HepG2 (cell line): ENCODE measurements around the gene GRIN3A. TPM values are rescaled to one million over a fixed set of nuclear protein-coding genes. Genes with fewer than 3 reads are reported as not detected.
A peak's percentile ranks its signal among the peaks of the same experiment; 100 is the strongest.

Experiments used
- ATAC-seq: fragments of 200-7000 bp; cut with Tn5 transposase; 3 replicates; pipeline ENCODE4 v1.9.1; 2020; ENCODE audit warnings: mild to moderate bottlenecking, moderate library complexity
- BruUV-seq: library from RNA; stranded (reverse); fragments of 400-500 nt; replicated peaks from 2 replicates; lab custom pipeline; 2021; lab: Mats Ljungman, UMichigan
- CTCF ChIA-PET: fragments of 300-600 bp; formaldehyde crosslinking; extraction: SDS; loops from one replicate; lab custom pipeline; 2021; ENCODE audit warnings: low total read pairs, inconsistent platforms, low intra/inter-chr PET ratio; lab: Yijun Ruan, JAX
- POLR2A ChIA-PET: fragments of 350-600 bp; sonication (Branson Sonifier 250); formaldehyde crosslinking; loops from one replicate; lab custom pipeline; 2020; ENCODE audit warnings: antibody characterized with exemption, inconsistent platforms; lab: Yijun Ruan, JAX
- DNase-seq: peaks from one replicate; pipeline ENCODE4 v3.0.0-alpha.2; 2015; ENCODE audit warnings: low spot score
- FAIRE-seq: peaks from 3 replicates; lab custom pipeline; 2011; peaks lifted over from hg19 to GRCh38; lab: Jason Lieb, UNC
- H2AFZ ChIP-seq: one replicate; pipeline ENCODE4 v1.6.1; 2011; ENCODE audit warnings: low read length, inconsistent platforms
- H3K27ac ChIP-seq: fragments of 300-600 bp; 3 replicates; pipeline ENCODE4 v1.8.0; 2011; ENCODE audit warnings: mixed run types, mild to moderate bottlenecking, mixed read lengths, low read length, inconsistent platforms; ENCODE audit not compliant: insufficient read depth; ENCODE audit errors: extremely low read length
- H3K27me3 ChIP-seq, 2 experiments: fragments of 200-600 bp in 1 of 2; 2 replicates in 1 of 2; 3 replicates in 1 of 2; pipeline versions ENCODE4 v1.6.0 to v1.8.0; 2011; ENCODE audit warnings: low read length in 2 of 2, mild to moderate bottlenecking in 2 of 2, moderate library complexity in 2 of 2, inconsistent platforms in 1 of 2; ENCODE audit not compliant: insufficient read depth in 2 of 2, control insufficient read depth in 1 of 2
- H3K36me3 ChIP-seq, 2 experiments: fragments of 200-600 bp in 1 of 2; replicated peaks in 1 of 2; 2 replicates in 1 of 2; 3 replicates in 1 of 2; pipeline versions ENCODE4 v1.5.1 to v1.8.0; 2011; ENCODE audit warnings: low read length in 2 of 2, inconsistent platforms in 1 of 2; ENCODE audit not compliant: insufficient read depth in 2 of 2, control insufficient read depth in 1 of 2
- H3K4me1 ChIP-seq: 2 replicates; pipeline ENCODE4 v1.5.1; 2012; ENCODE audit warnings: low read length, inconsistent platforms; ENCODE audit not compliant: insufficient read depth
- H3K4me2 ChIP-seq: 2 replicates; pipeline ENCODE4 v1.6.0; 2011; ENCODE audit warnings: low read depth, low read length, inconsistent platforms
- H3K4me3 ChIP-seq, 3 experiments: fragments of 200-600 bp in 1 of 3; sonication (generic), shearing (Covaris generic) in 1 of 3; replicated peaks in 1 of 3; 2 replicates each; pipeline ENCODE4 v1.5.1; 2011 to 2016; ENCODE audit warnings: low read length in 3 of 3, inconsistent platforms in 2 of 3, low read depth in 2 of 3, mild to moderate bottlenecking in 2 of 3, control low read depth in 1 of 3, mixed read lengths in 1 of 3; ENCODE audit not compliant: insufficient read depth in 1 of 3
- H3K79me2 ChIP-seq: one replicate; pipeline ENCODE4 v1.6.1; 2011; ENCODE audit warnings: low read length, inconsistent platforms; ENCODE audit not compliant: insufficient read depth
- H3K9ac ChIP-seq: 2 replicates; pipeline ENCODE4 v1.6.0; 2011; ENCODE audit warnings: mild to moderate bottlenecking, low read depth, low read length, inconsistent platforms; ENCODE audit not compliant: insufficient read depth
- H3K9me3 ChIP-seq: 2 replicates; pipeline ENCODE4 v1.5.1; 2012; ENCODE audit warnings: mild to moderate bottlenecking, low read length
- H4K20me1 ChIP-seq: 2 replicates; pipeline ENCODE4 v1.6.0; 2011; ENCODE audit warnings: inconsistent platforms, mild to moderate bottlenecking, low read length, moderate library complexity; ENCODE audit not compliant: insufficient read depth
- ATF7 ChIP-seq, 2 experiments: fragments of 450-650 bp in 1 of 2; sonication (generic) in 1 of 2; formaldehyde crosslinking in 1 of 2; IDR thresholded peaks; 2 replicates each; pipeline versions ENCODE4 v1.4.0 to v1.6.1; 2016 to 2020; ENCODE audit warnings: antibody characterized with exemption in 1 of 2, mild to moderate bottlenecking in 1 of 2, missing genetic modification reagents in 1 of 2
- CTCF ChIP-seq: sonication (generic); formaldehyde crosslinking; IDR thresholded peaks from 2 replicates; pipeline ENCODE4 v1.5.0; 2020; ENCODE audit warnings: mild to moderate bottlenecking, missing genetic modification reagents, moderate library complexity
- PTBP1 ChIP-seq: fragments of 200-400 bp; formaldehyde crosslinking; IDR thresholded peaks from 2 replicates; pipeline ENCODE4 v1.6.1; 2018; ENCODE audit warnings: low read length, low read depth; ENCODE audit not compliant: poor library complexity, severe bottlenecking
- SMC3 ChIP-seq: IDR thresholded peaks from 2 replicates; pipeline ENCODE4 v1.6.1; 2011; ENCODE audit warnings: low read length, improper control_type of control experiment
- STAG1 ChIP-seq: sonication (generic); formaldehyde crosslinking; IDR thresholded peaks from 2 replicates; pipeline ENCODE4 v1.4.0; 2020; ENCODE audit warnings: missing genetic modification reagents
- ZNF780A ChIP-seq: sonication (generic); formaldehyde crosslinking; IDR thresholded peaks from 2 replicates; pipeline ENCODE4 v1.8.0; 2022; ENCODE audit warnings: mild to moderate bottlenecking, missing genetic modification reagents, moderate library complexity
- WGBS: methylation state at CpG from one replicate; pipeline ENCODE4 v1.1.6; 2017; ENCODE audit warnings: low lambda C conversion rate; 5-methylcytosine and 5-hydroxymethylcytosine counted together
- in situ Hi-C: cut with HindIII; loops from 2 replicates; pipeline ENCODE4 v1.10.0; 2017; ENCODE audit warnings: low pct_unique_long_range_greater_than_20kb; ENCODE audit not compliant: extremely low pct_ligation_motif_present
- intact Hi-C: fragments of 100-400 bp; cut with micrococcal nuclease; formaldehyde crosslinking; loops from one replicate; pipeline ENCODE4 v1.10.0; 2022; ENCODE audit not compliant: unreplicated experiment
- polyA plus RNA-seq, 8 experiments: library from polyadenylated mRNA; depleted of rRNA in 3 of 8; stranded (reverse) in 7 of 8; unstranded in 1 of 8; fragments of >200 nt; fragmentation: Illumina TruSeq in 4 of 8; extraction: Trizol in 4 of 8; gene quantifications; 2 replicates each; pipeline versions ENCODE4 v1.2.1 to v1.2.3, GENCODE V29; 2011 to 2016; ENCODE audit warnings: low read depth in 4 of 8, missing spikeins in 1 of 8, mixed read lengths in 1 of 8; ENCODE audit not compliant: insufficient read depth in 1 of 8
- total RNA-seq, 5 experiments: library from RNA; depleted of rRNA; stranded (reverse); fragments of >200 nt; fragmentation: Illumina TruSeq; extraction: Trizol; gene quantifications; 2 replicates each; pipeline ENCODE4 v1.2.3, GENCODE V29; 2016; ENCODE audit warnings: low read depth in 1 of 5

The GRIN3A gene
- total and polyA plus RNA-seq, 2 of the 13 experiments (the other 11 are each of a cell fraction or from before 2014, with no cell fraction given), result not detected

- FAIRE-seq (no peak), DNase-seq (no peak), ATAC-seq (no peak)
- H3K27ac ChIP-seq, result no peak overlapping the region
- H3K4me2 ChIP-seq, result no peak overlapping the region
- H3K4me3 ChIP-seq, result no peak overlapping the region
- no peaks in the 10 kb centered on the region for H3K27me3 ChIP-seq
- intact Hi-C loops, result loop anchor here (1.0 to 10.0 kb wide), 2 partner anchors 109 to 453 kb away; no protein-coding TSS in a partner anchor
- H4K20me1 ChIP-seq, result no peaks in the 10 kb centered on the region
- in situ Hi-C loops, result no loop called here
- peaks cover 0 to 15% of the 10 kb centered on the region in 2 experiments; a peak in 2 of 5 replicates for H3K36me3 ChIP-seq
- no peak overlapping the region for H2AFZ ChIP-seq
- H3K4me1 ChIP-seq, result no peaks in the 10 kb centered on the region
- no peaks in the 10 kb centered on the region for H3K79me2 ChIP-seq
- no peak for TF ChIP-seq ZNF780A (CRISPR knock-in tag)
- WGBS, result 96% methylated on average over 3 of the region's 3 CpGs
- ChIA-PET POLR2A (no interaction called here), CTCF (interaction anchor here (1.0 to 1.9 kb wide), 3 partner anchors 103 to 109 kb away, joined by 3 to 8 read pairs (median 4); no protein-coding TSS in a partner anchor)
- H3K9ac ChIP-seq, result no peak overlapping the region
- no peaks in the 10 kb centered on the region for H3K9me3 ChIP-seq
- BruUV-seq, result no TSS peak
These were observed 170.6 kb downstream of the GRIN3A start for GRCh38 chr9:101567725-101568350.

- no peak overlapping the region for H3K27ac ChIP-seq
- TF ChIP-seq ATF7 (IDR thresholded peaks at IDR 0.05), result peak; percentile 50
- TF ChIP-seq ATF7 (CRISPR knock-in tag; IDR thresholded peaks at IDR 0.05), result no peak
- TF ChIP-seq SMC3, result peak; percentile 52; the same call in 1 of the 2 replicates
- TF ChIP-seq STAG1, result peak; percentile 45
- peak; percentile 58 for TF ChIP-seq CTCF (CRISPR knock-in tag)
- TF ChIP-seq PTBP1, result no peak
- in situ Hi-C loops (no loop called here), intact Hi-C loops (loop anchor here (1.0 to 10.0 kb wide), 2 partner anchors 108 to 452 kb away; no protein-coding TSS in a partner anchor)
- WGBS, result 82% methylated on average over 5 of the region's 5 CpGs
- H3K36me3 ChIP-seq, result peaks cover 3 to 22% of the 10 kb centered on the region in 2 experiments; a peak in 3 of 5 replicates
- peak; percentile 81 for FAIRE-seq
- H3K79me2 ChIP-seq, result no peaks in the 10 kb centered on the region
- H2AFZ ChIP-seq, result no peak overlapping the region
- peak; percentile 48 for DNase-seq
- POLR2A ChIA-PET, result no interaction called here
- H3K4me1 ChIP-seq, result no peaks in the 10 kb centered on the region
- no peaks in the 10 kb centered on the region for H3K9me3 ChIP-seq
- no peak overlapping the region for H3K9ac ChIP-seq
- no peak overlapping the region for H3K4me3 ChIP-seq
- no TSS peak for BruUV-seq
- peak; percentile 76 for ATAC-seq
- CTCF ChIA-PET, result interaction anchor here (1.0 to 1.9 kb wide), 3 partner anchors 102 to 108 kb away, joined by 3 to 8 read pairs (median 4); no protein-coding TSS in a partner anchor
- H4K20me1 ChIP-seq, result no peaks in the 10 kb centered on the region
- H3K27me3 ChIP-seq, result no peaks in the 10 kb centered on the region
- H3K4me2 ChIP-seq, result no peak overlapping the region
These were observed 171.3 kb downstream of the GRIN3A start for GRCh38 chr9:101566904-101567724.
